Natural killer cell (primary cell): ENCODE results near the gene TMEM117. TPM values are rescaled to one million over a fixed set of nuclear protein-coding genes. Genes with fewer than 3 reads are reported as not detected.

Experiments
- ATAC-seq, 3 donors: fragments of 150-1000 bp in 2 of 3; fragments of 200-7000 bp in 1 of 3; cut with Tn5 transposase; 1 replicate in 1 of 3; 2 replicates in 2 of 3; pipeline ENCODE4 v1.10.0; 2021; ENCODE audit warnings: mild to moderate bottlenecking in 2 of 3, moderate library complexity in 2 of 3
- DNase-seq, 2 donors: peaks; one replicate each; pipeline versions ENCODE4 v3.0.0 to v3.0.0-alpha.2; 2013 to 2021; ENCODE audit warnings: mixed read lengths in 1 of 2
- H3K27ac ChIP-seq: one replicate; pipeline ENCODE4 v1.5.1; 2013; ENCODE audit warnings: mild to moderate bottlenecking, low read length
- H3K27me3 ChIP-seq: one replicate; pipeline ENCODE4 v1.6.1; 2013; ENCODE audit warnings: low read length; ENCODE audit not compliant: control insufficient read depth, insufficient read depth
- H3K36me3 ChIP-seq: one replicate; pipeline ENCODE4 v1.6.1; 2013; ENCODE audit warnings: low read length; ENCODE audit not compliant: control insufficient read depth, insufficient read depth
- H3K4me1 ChIP-seq: one replicate; pipeline ENCODE4 v1.6.1; 2013; ENCODE audit warnings: low read length; ENCODE audit not compliant: control insufficient read depth, insufficient read depth
- H3K4me3 ChIP-seq: one replicate; pipeline ENCODE4 v1.5.1; 2013; ENCODE audit warnings: low read length
- H3K9me3 ChIP-seq: one replicate; pipeline ENCODE4 v1.6.1; 2013; ENCODE audit warnings: low read length; ENCODE audit not compliant: control insufficient read depth, insufficient read depth
- H3K27ac Mint-ChIP-seq, 2 donors: one replicate each; pipeline ENCODE4 v1.8.0; 2022; ENCODE audit warnings: mild to moderate bottlenecking in 2 of 2, mixed read lengths in 2 of 2, moderate library complexity in 1 of 2
- H3K27me3 Mint-ChIP-seq, 2 donors: one replicate each; pipeline ENCODE4 v1.8.0; 2022; ENCODE audit warnings: low read depth in 2 of 2, mixed read lengths in 2 of 2
- H3K36me3 Mint-ChIP-seq: one replicate; pipeline ENCODE4 v1.8.0; 2022; ENCODE audit warnings: mixed read lengths
- H3K4me1 Mint-ChIP-seq, 2 donors: one replicate each; pipeline ENCODE4 v1.8.0; 2022; ENCODE audit warnings: mixed read lengths in 2 of 2
- H3K4me3 Mint-ChIP-seq: one replicate; pipeline ENCODE4 v1.8.0; 2022; ENCODE audit warnings: mild to moderate bottlenecking, moderate library complexity, mixed read lengths
- H3K9me3 Mint-ChIP-seq, 2 donors: one replicate each; pipeline ENCODE4 v1.8.0; 2022; ENCODE audit warnings: mixed read lengths in 2 of 2
- WGBS: methylation state at CpG from one replicate; pipeline ENCODE4 v1.1.7; 2013; ENCODE audit warnings: missing lambda C conversion rate; ENCODE audit not compliant: insufficient coverage; 5-methylcytosine and 5-hydroxymethylcytosine counted together
- intact Hi-C: fragments of 100-400 bp; cut with micrococcal nuclease; formaldehyde crosslinking; loops from one replicate; pipeline ENCODE4 v1.14.2; 2022
- total RNA-seq, 4 donors: library from RNA; stranded (reverse); fragments of 120-200 nt in 1 of 4; gene quantifications; one replicate each; pipeline versions ENCODE4 v1.2.3 to v1.2.4, GENCODE V29; 2013 to 2022
- TF ChIP-seq, protein P1 (sequence below): fragments of 200-600 bp; IDR thresholded peaks from one replicate; pipeline ENCODE4 v1.8.0; 2022; ENCODE audit warnings: antibody characterized with exemption

Gene TMEM117
- total RNA-seq, 3 donors from 2014 or later (not counting 1 experiment from before 2014, with no cell fraction given): 7.1 to 8.1 (median 7.9) TPM

- Mint-ChIP-seq H3K4me1 (no peaks in the 10 kb centered on the region), H3K36me3 (no peaks in the 10 kb centered on the region), H3K4me3 (no peak overlapping the region), H3K27ac (no peak overlapping the region), H3K9me3 (no peaks in the 10 kb centered on the region), H3K27me3 (peaks cover 0 to 2% of the 10 kb centered on the region in 2 donors)
- Histone ChIP-seq H3K27me3 (no peaks in the 10 kb centered on the region), H3K4me1 (no peaks in the 10 kb centered on the region), H3K9me3 (no peaks in the 10 kb centered on the region), H3K27ac (no peak overlapping the region), H3K4me3 (no peak overlapping the region), H3K36me3 (no peaks in the 10 kb centered on the region)
- no peak for DNase-seq
- intact Hi-C loops: no loop called here
- TF ChIP-seq, protein P1, sequence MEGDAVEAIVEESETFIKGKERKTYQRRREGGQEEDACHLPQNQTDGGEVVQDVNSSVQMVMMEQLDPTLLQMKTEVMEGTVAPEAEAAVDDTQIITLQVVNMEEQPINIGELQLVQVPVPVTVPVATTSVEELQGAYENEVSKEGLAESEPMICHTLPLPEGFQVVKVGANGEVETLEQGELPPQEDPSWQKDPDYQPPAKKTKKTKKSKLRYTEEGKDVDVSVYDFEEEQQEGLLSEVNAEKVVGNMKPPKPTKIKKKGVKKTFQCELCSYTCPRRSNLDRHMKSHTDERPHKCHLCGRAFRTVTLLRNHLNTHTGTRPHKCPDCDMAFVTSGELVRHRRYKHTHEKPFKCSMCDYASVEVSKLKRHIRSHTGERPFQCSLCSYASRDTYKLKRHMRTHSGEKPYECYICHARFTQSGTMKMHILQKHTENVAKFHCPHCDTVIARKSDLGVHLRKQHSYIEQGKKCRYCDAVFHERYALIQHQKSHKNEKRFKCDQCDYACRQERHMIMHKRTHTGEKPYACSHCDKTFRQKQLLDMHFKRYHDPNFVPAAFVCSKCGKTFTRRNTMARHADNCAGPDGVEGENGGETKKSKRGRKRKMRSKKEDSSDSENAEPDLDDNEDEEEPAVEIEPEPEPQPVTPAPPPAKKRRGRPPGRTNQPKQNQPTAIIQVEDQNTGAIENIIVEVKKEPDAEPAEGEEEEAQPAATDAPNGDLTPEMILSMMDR: no peak
- whole genome bisulfite sequencing: 92% methylated on average over 7 of the region's 7 CpGs
- no peak for ATAC-seq
These were observed 22.2 kb downstream of the TMEM117 start for GRCh38 chr12:43858096-43858495.

DNA sequence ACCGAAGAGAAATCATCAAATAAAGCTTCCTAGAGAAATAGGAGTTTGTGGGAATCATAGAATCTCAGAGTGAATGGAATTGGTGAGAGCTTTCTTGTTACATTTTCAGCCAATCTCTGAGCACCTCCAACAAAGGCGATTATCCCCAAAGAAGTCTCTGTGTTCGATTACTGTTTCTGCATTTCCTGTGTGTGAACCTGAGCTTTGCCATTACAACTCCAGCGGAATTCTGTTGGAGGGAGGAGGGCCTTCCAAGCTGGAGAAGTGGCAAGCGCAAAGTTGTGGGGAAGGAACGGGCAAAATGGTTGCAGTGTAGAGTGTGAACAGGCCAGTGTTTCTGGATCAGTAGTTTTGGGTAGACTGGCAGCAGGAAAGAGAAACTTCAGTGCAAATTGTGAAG is 23.1 kb downstream of the TMEM117 start:
- Mint-ChIP-seq H3K4me1 (no peaks in the 10 kb centered on the region), H3K4me3 (no peak overlapping the region), H3K9me3 (no peaks in the 10 kb centered on the region), H3K27ac (no peak overlapping the region), H3K27me3 (peaks cover 0 to 2% of the 10 kb centered on the region in 2 donors), H3K36me3 (no peaks in the 10 kb centered on the region)
- H3K36me3 ChIP-seq: no peaks in the 10 kb centered on the region
- no peak overlapping the region for H3K4me3 ChIP-seq
- intact Hi-C loops: no loop called here
- TF ChIP-seq, protein P1: no peak
- no peaks in the 10 kb centered on the region for H3K9me3 ChIP-seq
- ATAC-seq (no peak), DNase-seq (no peak)
- 94% methylated on average over 6 of the region's 6 CpGs for WGBS
- H3K27ac ChIP-seq: no peak overlapping the region
- no peaks in the 10 kb centered on the region for H3K4me1 ChIP-seq
- no peaks in the 10 kb centered on the region for H3K27me3 ChIP-seq

DNA sequence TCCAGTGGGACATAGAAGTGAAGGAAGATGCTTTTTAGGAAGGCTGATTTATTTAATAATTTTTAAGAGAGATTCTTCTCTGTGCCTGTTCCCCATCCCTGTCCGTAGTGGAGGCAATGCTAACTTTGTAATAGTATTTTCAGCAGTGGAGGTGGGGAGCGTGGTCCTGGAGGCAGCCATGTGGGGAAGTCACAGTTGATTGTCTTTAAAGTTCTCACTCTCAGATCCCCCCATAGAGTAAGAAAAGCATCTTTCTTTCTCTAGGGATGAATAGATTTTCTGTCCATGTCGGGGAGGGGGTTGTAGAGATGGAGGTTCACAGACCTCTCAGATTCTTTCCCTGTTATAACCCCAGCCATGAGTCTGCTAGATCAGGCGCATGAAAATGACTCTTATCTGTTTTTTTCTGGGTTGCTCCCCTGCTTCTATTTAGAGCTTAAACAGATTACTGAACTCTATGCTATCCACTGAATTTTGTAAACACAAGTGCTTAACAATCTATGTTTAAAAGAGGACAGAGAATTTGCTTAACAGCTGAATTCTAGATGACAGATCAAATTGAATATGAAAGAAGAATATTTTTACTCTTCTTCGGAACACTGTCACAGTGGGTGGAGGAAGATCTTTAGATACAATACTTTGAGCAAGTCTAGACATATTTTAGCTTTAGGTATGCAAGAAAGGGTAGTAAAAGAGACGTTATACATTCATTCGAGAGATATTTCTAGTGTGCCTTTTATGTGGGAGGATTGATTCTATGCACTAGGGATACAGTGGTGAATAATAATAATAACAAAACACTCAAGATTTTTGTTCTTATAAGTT is 25.3 kb downstream of the TMEM117 start:
- Mint-ChIP-seq H3K9me3 (no peaks in the 10 kb centered on the region), H3K27ac (no peak overlapping the region), H3K27me3 (peaks cover 0 to 2% of the 10 kb centered on the region in 2 donors), H3K4me1 (no peaks in the 10 kb centered on the region), H3K4me3 (no peak overlapping the region), H3K36me3 (no peaks in the 10 kb centered on the region)
- no peak overlapping the region for H3K4me3 ChIP-seq
- intact Hi-C loops: no loop called here
- 94% methylated on average over 6 of the region's 7 CpGs for WGBS
- H3K27ac ChIP-seq: no peak overlapping the region
- H3K27me3 ChIP-seq: no peaks in the 10 kb centered on the region
- no peaks in the 10 kb centered on the region for H3K4me1 ChIP-seq
- H3K36me3 ChIP-seq: no peaks in the 10 kb centered on the region
- TF ChIP-seq, protein P1: no peak
- no peak for ATAC-seq
- no peak for DNase-seq
- no peaks in the 10 kb centered on the region for H3K9me3 ChIP-seq

DNA sequence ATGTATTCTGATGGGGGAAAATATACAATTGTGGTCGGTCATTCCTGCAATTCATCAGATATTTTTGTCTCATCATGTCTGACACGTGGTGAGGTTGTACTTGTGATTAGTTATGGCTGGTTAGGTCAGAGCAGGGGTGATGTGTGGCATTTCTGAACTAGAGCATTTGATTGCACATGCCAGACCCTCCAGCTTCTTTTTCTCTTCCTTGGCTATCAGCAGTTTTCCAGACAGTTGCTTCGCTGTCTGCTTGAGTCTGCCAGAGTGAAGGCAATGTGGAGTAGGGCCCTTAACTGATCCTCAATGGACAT is 25.9 kb downstream of the TMEM117 start:
- Mint-ChIP-seq H3K36me3 (no peaks in the 10 kb centered on the region), H3K9me3 (no peaks in the 10 kb centered on the region), H3K4me1 (no peaks in the 10 kb centered on the region), H3K27me3 (peaks cover 0 to 2% of the 10 kb centered on the region in 2 donors), H3K4me3 (no peak overlapping the region), H3K27ac (no peak overlapping the region)
- DNase-seq (no peak), ATAC-seq (no peak)
- Histone ChIP-seq H3K4me3 (no peak overlapping the region), H3K36me3 (no peaks in the 10 kb centered on the region), H3K4me1 (no peaks in the 10 kb centered on the region), H3K27me3 (no peaks in the 10 kb centered on the region), H3K9me3 (no peaks in the 10 kb centered on the region), H3K27ac (no peak overlapping the region)
- 78% methylated on average over 3 of the region's 3 CpGs for WGBS
- intact Hi-C loops: no loop called here
- TF ChIP-seq, protein P1: no peak
